Measurements from ENCODE around the gene KRT76.

- TF ChIP-seq CBX5 (IDR thresholded peaks at IDR 0.05; ENCODE audit: low read depth) = no peak
- TF ChIP-seq CTCF (IDR thresholded peaks at IDR 0.05 in 2 of 3, conservative IDR thresholded peaks at IDR 0.05 in 1 of 3; ENCODE audit: control insufficient read depth in 2 of 3, extremely low read depth in 1 of 3, insufficient read depth in 1 of 3, low read depth in 3 of 3, low read length in 3 of 3) = no peak
- TF ChIP-seq EZH2 (IDR thresholded peaks at IDR 0.05; ENCODE audit: borderline replicate concordance, control insufficient read depth, low read depth, low read length) = no peak
- TF ChIP-seq REST (IDR thresholded peaks at IDR 0.05; ENCODE audit: low read depth, low read length) = no peak
- TF ChIP-seq EP300 (IDR thresholded peaks at IDR 0.05; ENCODE audit: borderline replicate concordance in 1 of 2, control insufficient read depth in 1 of 2, low read depth in 2 of 2, low read length in 2 of 2) = no peak
- TF ChIP-seq POLR2A (IDR thresholded peaks at IDR 0.05; ENCODE audit: low read depth, low read length) = no peak
- TF ChIP-seq FOXK2 (IDR thresholded peaks at IDR 0.05) = no peak
- no peak for TF ChIP-seq SPI1 (IDR thresholded peaks at IDR 0.05; ENCODE audit: borderline replicate concordance, insufficient read depth, low read depth, low read length)
- TF ChIP-seq CREB1 (IDR thresholded peaks at IDR 0.05; ENCODE audit: low read depth) = no peak
- no peak for TF ChIP-seq FOS (IDR thresholded peaks at IDR 0.05; ENCODE audit: borderline replicate concordance, extremely low read depth, insufficient read length)
- no peak for TF ChIP-seq CEBPB (IDR thresholded peaks at IDR 0.05; ENCODE audit: borderline replicate concordance in 1 of 2, low read depth in 2 of 2, low read length in 2 of 2)
- TF ChIP-seq RELA (IDR thresholded peaks at IDR 0.05; ENCODE audit: borderline replicate concordance, partially characterized antibody) = no peak
Measured at GRCh38 chr12:52788192-52788875, 11.2 kb upstream of the KRT76 start.

Data from GM12878 (cell line).